ENCODE measurements around the gene CLEC2A. TPM values are rescaled to one million over a fixed set of nuclear protein-coding genes. Genes with fewer than 3 reads are reported as not detected.

CLEC2A gene
- total RNA-seq, 1 donor from 2014 or later = not detected

DNA sequence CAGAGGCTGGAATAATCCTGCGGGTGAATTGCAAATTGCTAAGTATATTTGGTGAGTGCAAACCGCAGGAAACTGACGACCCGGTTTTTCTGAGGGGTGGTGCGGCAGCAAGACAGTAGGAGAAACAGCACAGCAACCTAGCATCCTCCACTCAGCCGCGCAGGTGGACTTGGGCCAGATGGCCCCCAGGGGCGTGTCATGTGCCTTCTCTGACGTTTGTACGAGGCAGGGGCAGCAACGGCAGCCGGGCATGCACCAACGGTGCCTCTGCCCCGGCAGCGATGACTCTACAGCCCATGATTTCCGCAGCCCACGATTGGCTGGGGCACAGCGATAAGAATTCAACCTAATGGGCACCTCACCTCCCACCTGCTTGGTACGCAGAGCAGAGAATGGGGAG lies 11.1 kb upstream of the CLEC2A start:
- H3K27me3 Mint-ChIP-seq (ENCODE audit: low read depth) = peaks cover 34% of the 10 kb centered on the region
- DNase-seq (ENCODE audit: low read depth, low spot score) = no peak
- no peak overlapping the region for H3K27ac Mint-ChIP-seq (ENCODE audit: unreplicated experiment)
- no peaks in the 10 kb centered on the region for H3K4me1 Mint-ChIP-seq
- no peaks in the 10 kb centered on the region for H3K36me3 Mint-ChIP-seq (ENCODE audit: low read depth)
- no peak for TF ChIP-seq CTCF (conservative IDR thresholded peaks at IDR 0.05)
- H3K9me3 Mint-ChIP-seq = no peaks in the 10 kb centered on the region
- H3K4me3 Mint-ChIP-seq = no peak overlapping the region

GRCh38 chr12:9941838-9942237 lies 9.7 kb upstream of the CLEC2A start:
- H3K27me3 Mint-ChIP-seq (ENCODE audit: low read depth) = peaks cover 31% of the 10 kb centered on the region
- H3K9me3 Mint-ChIP-seq = no peaks in the 10 kb centered on the region
- H3K27ac Mint-ChIP-seq (ENCODE audit: unreplicated experiment) = no peak overlapping the region
- H3K36me3 Mint-ChIP-seq (ENCODE audit: low read depth) = no peaks in the 10 kb centered on the region
- no peak for DNase-seq (ENCODE audit: low read depth, low spot score)
- no peak for TF ChIP-seq CTCF (conservative IDR thresholded peaks at IDR 0.05)
- H3K4me1 Mint-ChIP-seq = no peaks in the 10 kb centered on the region
- no peak overlapping the region for H3K4me3 Mint-ChIP-seq

GRCh38 chr12:9940375-9940774 lies 8.2 kb upstream of the CLEC2A start:
- H3K27ac Mint-ChIP-seq (ENCODE audit: unreplicated experiment) = no peak overlapping the region
- TF ChIP-seq CTCF (conservative IDR thresholded peaks at IDR 0.05) = peak; percentile 49
- no peak for DNase-seq (ENCODE audit: low read depth, low spot score)
- peaks cover 31% of the 10 kb centered on the region for H3K27me3 Mint-ChIP-seq (ENCODE audit: low read depth)
- H3K4me3 Mint-ChIP-seq = no peak overlapping the region
- H3K4me1 Mint-ChIP-seq = no peaks in the 10 kb centered on the region
- H3K36me3 Mint-ChIP-seq (ENCODE audit: low read depth) = no peaks in the 10 kb centered on the region
- H3K9me3 Mint-ChIP-seq = no peaks in the 10 kb centered on the region

- no peak overlapping the region for H3K4me3 Mint-ChIP-seq
- peaks cover 9% of the 10 kb centered on the region for H3K27me3 Mint-ChIP-seq (ENCODE audit: low read depth)
- TF ChIP-seq CTCF (conservative IDR thresholded peaks at IDR 0.05) = no peak
- H3K36me3 Mint-ChIP-seq (ENCODE audit: low read depth) = no peaks in the 10 kb centered on the region
- no peak overlapping the region for H3K27ac Mint-ChIP-seq (ENCODE audit: unreplicated experiment)
- H3K9me3 Mint-ChIP-seq = no peaks in the 10 kb centered on the region
- H3K4me1 Mint-ChIP-seq = no peaks in the 10 kb centered on the region
- no peak for DNase-seq (ENCODE audit: low read depth, low spot score)
Measured at GRCh38 chr12:9936591-9936990, 4.4 kb upstream of the CLEC2A start.

DNA sequence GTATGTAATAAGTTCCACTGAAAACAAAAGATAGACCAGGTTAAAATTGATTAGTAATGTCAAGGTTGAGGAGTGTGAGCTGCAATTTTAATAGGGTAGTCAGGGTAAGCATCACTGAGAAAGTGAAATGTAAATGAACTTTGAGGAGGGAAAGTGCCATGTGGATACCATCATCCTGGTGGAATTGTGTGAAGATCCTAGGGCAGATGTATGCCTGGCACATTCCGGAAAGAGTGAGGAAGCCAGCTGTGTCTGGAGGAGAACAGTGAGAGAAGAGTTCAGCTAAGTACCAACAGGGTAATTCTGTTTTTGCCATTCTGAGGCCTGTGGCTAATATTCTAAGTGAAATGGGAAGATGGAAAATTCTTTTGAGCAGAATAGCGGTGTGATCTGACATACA lies 2.9 kb upstream of the CLEC2A start:
- no peaks in the 10 kb centered on the region for H3K9me3 Mint-ChIP-seq
- H3K4me1 Mint-ChIP-seq = no peaks in the 10 kb centered on the region
- no peak for TF ChIP-seq CTCF (conservative IDR thresholded peaks at IDR 0.05)
- H3K4me3 Mint-ChIP-seq = no peak overlapping the region
- H3K27ac Mint-ChIP-seq (ENCODE audit: unreplicated experiment) = no peak overlapping the region
- DNase-seq (ENCODE audit: low read depth, low spot score) = no peak
- H3K27me3 Mint-ChIP-seq (ENCODE audit: low read depth) = no peaks in the 10 kb centered on the region
- H3K36me3 Mint-ChIP-seq (ENCODE audit: low read depth) = no peaks in the 10 kb centered on the region

- no peak for DNase-seq (ENCODE audit: low read depth, low spot score)
- Mint-ChIP-seq H3K9me3 (no peaks in the 10 kb centered on the region), H3K27ac (ENCODE audit: unreplicated experiment) (no peak overlapping the region), H3K4me3 (no peak overlapping the region), H3K27me3 (ENCODE audit: low read depth) (no peaks in the 10 kb centered on the region), H3K36me3 (ENCODE audit: low read depth) (no peaks in the 10 kb centered on the region), H3K4me1 (no peaks in the 10 kb centered on the region)
- no peak for TF ChIP-seq CTCF (conservative IDR thresholded peaks at IDR 0.05)
Measured at GRCh38 chr12:9933958-9934357, 1.8 kb upstream of the CLEC2A start.
